Kidney epithelial cell (primary cell): ENCODE results near the gene TADA3. TPM values are rescaled to one million over a fixed set of nuclear protein-coding genes. Genes with fewer than 3 reads are reported as not detected.
A peak's percentile ranks its signal among the peaks of the same experiment; 100 is the strongest.

Experiments
- DNase-seq: peaks from one replicate; pipeline ENCODE4 v3.0.0-alpha.2; 2010; ENCODE audit warnings: low read depth
- H3K27me3 ChIP-seq: 2 replicates; pipeline ENCODE4 v1.6.0; 2011; ENCODE audit warnings: low read length; ENCODE audit not compliant: control insufficient read depth, insufficient read depth
- H3K36me3 ChIP-seq: 2 replicates; pipeline ENCODE4 v1.5.1; 2011; ENCODE audit warnings: low read length; ENCODE audit not compliant: control insufficient read depth, insufficient read depth
- H3K4me3 ChIP-seq: 2 replicates; pipeline ENCODE4 v1.5.1; 2011; ENCODE audit warnings: low read depth, mild to moderate bottlenecking, control low read depth, low read length
- CTCF ChIP-seq: IDR thresholded peaks from 2 replicates; pipeline ENCODE4 v1.5.1; 2011; ENCODE audit warnings: mild to moderate bottlenecking, moderate library complexity, low read length, control low read depth, inconsistent platforms; ENCODE audit not compliant: insufficient read depth, poor library complexity, severe bottlenecking
- total RNA-seq: library from RNA; depleted of rRNA; stranded (reverse); fragments of >200 nt; gene quantifications from 2 replicates; pipeline ENCODE4 v1.2.3, GENCODE V29; 2015

The TADA3 gene
- total RNA-seq, 1 donor from 2014 or later: 105 TPM

GRCh38 chr3:9730657-9731205 lies 61.5 kb downstream of the TADA3 start:
- Histone ChIP-seq H3K4me3 (peak overlapping the region; percentile 33), H3K27me3 (peaks cover 2% of the 10 kb centered on the region), H3K36me3 (no peaks in the 10 kb centered on the region)
- no peak for DNase-seq
- TF ChIP-seq CTCF: no peak

Other genes starting within 250 kb of the TADA3 start
- gene LHFPL4, start 238.7 kb downstream of the TADA3 start, total RNA-seq: not detected in 2 replicates
- 43.8 and 46.5 TPM in 2 replicates for gene MTMR14, start 143.0 kb downstream of the TADA3 start, total RNA-seq
- gene CPNE9, start 88.6 kb downstream of the TADA3 start, total RNA-seq: 0.27 TPM in 1 of 2 replicates, not detected in the other
- gene BRPF1, start 60.7 kb downstream of the TADA3 start, total RNA-seq: 20.1 and 21.3 TPM in 2 replicates
- 19.2 and 23.9 TPM in 2 replicates for gene OGG1, start 42.5 kb downstream of the TADA3 start, total RNA-seq
- 18.0 and 19.9 TPM in 2 replicates for gene CAMK1, start 22.5 kb downstream of the TADA3 start, total RNA-seq
- 204 and 206 TPM in 2 replicates for gene ARPC4, start 609 bp upstream of the TADA3 start, total RNA-seq
- 12.4 and 18.8 TPM in 2 replicates for gene TTLL3, start 17.8 kb upstream of the TADA3 start, total RNA-seq
- 45.9 and 52.6 TPM in 2 replicates for gene RPUSD3, start 51.5 kb upstream of the TADA3 start, total RNA-seq
- not detected in 2 replicates for gene CIDEC, start 87.8 kb upstream of the TADA3 start, total RNA-seq
- 38.7 and 56.0 TPM in 2 replicates for gene JAGN1, start 98.1 kb upstream of the TADA3 start, total RNA-seq
- 2.8 and 3.6 TPM in 2 replicates for gene IL17RE, start 110.4 kb upstream of the TADA3 start, total RNA-seq
- gene IL17RC, start 124.6 kb upstream of the TADA3 start, total RNA-seq: 37.3 and 39.6 TPM in 2 replicates
- 43.0 and 58.0 TPM in 2 replicates for gene CRELD1, start 141.4 kb upstream of the TADA3 start, total RNA-seq
- gene PRRT3, start 159.9 kb upstream of the TADA3 start, total RNA-seq: 2.1 and 2.3 TPM in 2 replicates
- gene EMC3, start 194.4 kb upstream of the TADA3 start, total RNA-seq: 58.1 and 63.4 TPM in 2 replicates
- gene FANCD2, start 234.0 kb upstream of the TADA3 start, total RNA-seq: 16.6 and 18.6 TPM in 2 replicates